Activated B cell treated with CpG ODN at 0.5 μM for 24 hours (primary cell): Measurements from ENCODE around the gene OR51F2. TPM values are rescaled to one million over a fixed set of nuclear protein-coding genes. Genes with fewer than 3 reads are reported as not detected.
"Not testable (repeated sequence)": the region's sequence is repeated elsewhere in the genome, so short reads cannot be mapped to it uniquely, and the experiment has no call there.

Source experiments
- ATAC-seq: fragments of 200-7000 bp; cut with Tn5 transposase; one replicate; pipeline ENCODE4 v1.10.0; 2021; ENCODE audit warnings: low read depth, mild to moderate bottlenecking, moderate library complexity
- CTCF ChIA-PET: fragments of 350-600 bp; sonication (Branson Sonifier 250); formaldehyde crosslinking; loops from one replicate; lab custom pipeline; 2021; ENCODE audit warnings: antibody characterized with exemption; lab: Charles Lee
- POLR2A ChIA-PET: fragments of 350-600 bp; sonication (Branson Sonifier 250); formaldehyde crosslinking; loops from one replicate; lab custom pipeline; 2021; ENCODE audit warnings: antibody characterized with exemption; lab: Charles Lee
- DNase-seq: peaks from one replicate; pipeline ENCODE4 v3.0.0; 2022
- H3K27ac Mint-ChIP-seq: one replicate; pipeline ENCODE4 v1.8.0; 2020; ENCODE audit warnings: mixed read lengths
- H3K27me3 Mint-ChIP-seq: one replicate; pipeline ENCODE4 v1.8.0; 2021; ENCODE audit warnings: mixed read lengths
- H3K36me3 Mint-ChIP-seq: one replicate; pipeline ENCODE4 v1.8.0; 2021; ENCODE audit warnings: low read depth, mixed read lengths
- H3K4me1 Mint-ChIP-seq: one replicate; pipeline ENCODE4 v1.8.0; 2021; ENCODE audit warnings: mixed read lengths
- H3K4me3 Mint-ChIP-seq: one replicate; pipeline ENCODE4 v1.8.0; 2020; ENCODE audit warnings: mild to moderate bottlenecking, mixed read lengths
- H3K9me3 Mint-ChIP-seq: one replicate; pipeline ENCODE4 v1.8.0; 2020; ENCODE audit warnings: mixed read lengths
- intact Hi-C: fragments of 100-400 bp; cut with micrococcal nuclease; formaldehyde crosslinking; loops from one replicate; pipeline ENCODE4 v1.15.1; 2024
- total RNA-seq: library from RNA; stranded (reverse); gene quantifications from 2 replicates; pipeline ENCODE4 v1.2.3, GENCODE V29; 2022
- TF ChIP-seq, protein P1 (sequence below): fragments of 200-600 bp; IDR thresholded peaks from one replicate; pipeline ENCODE4 v1.8.0; 2022; ENCODE audit warnings: antibody characterized with exemption, mild to moderate bottlenecking

OR51F2 gene, protein sequence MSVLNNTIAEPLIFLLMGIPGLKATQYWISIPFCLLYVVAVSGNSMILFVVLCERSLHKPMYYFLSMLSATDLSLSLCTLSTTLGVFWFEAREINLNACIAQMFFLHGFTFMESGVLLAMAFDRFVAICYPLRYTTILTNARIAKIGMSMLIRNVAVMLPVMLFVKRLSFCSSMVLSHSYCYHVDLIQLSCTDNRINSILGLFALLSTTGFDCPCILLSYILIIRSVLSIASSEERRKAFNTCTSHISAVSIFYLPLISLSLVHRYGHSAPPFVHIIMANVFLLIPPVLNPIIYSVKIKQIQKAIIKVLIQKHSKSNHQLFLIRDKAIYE
- not detected in 2 replicates for total RNA-seq

DNA sequence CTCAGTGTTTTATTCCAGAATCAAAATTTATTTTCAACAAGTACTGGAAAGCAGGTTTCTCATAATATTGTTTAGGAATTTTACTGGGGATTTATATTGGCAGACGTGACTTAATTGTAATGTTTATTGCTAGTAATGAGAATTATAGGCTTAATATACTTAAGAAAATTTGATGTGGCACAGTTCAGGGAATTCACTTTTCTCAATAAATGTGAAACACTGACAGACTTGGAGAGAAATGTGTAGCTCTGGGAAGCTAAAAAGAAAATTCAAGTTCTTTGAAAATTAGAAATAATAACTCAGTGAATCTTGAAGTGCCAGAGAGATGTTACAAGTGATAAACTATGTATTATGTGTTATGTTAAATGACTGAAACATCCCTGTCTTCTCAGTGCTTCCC, at the start of gene OR51F2:
Gene OR51F2 (plus strand): TSS at position 301 of the 400 bp plus-strand sequence. CDS start 101 bp downstream, outside the sequence.
- Mint-ChIP-seq H3K36me3 (no peaks in the 10 kb centered on the region), H3K9me3 (no peaks in the 10 kb centered on the region), H3K4me1 (no peaks in the 10 kb centered on the region), H3K4me3 (no peak within 1 kb of the TSS), H3K27ac (no peak within 1 kb of the TSS), H3K27me3 (no peaks in the 10 kb centered on the region)
- no peak for ATAC-seq
- TF ChIP-seq, protein P1, sequence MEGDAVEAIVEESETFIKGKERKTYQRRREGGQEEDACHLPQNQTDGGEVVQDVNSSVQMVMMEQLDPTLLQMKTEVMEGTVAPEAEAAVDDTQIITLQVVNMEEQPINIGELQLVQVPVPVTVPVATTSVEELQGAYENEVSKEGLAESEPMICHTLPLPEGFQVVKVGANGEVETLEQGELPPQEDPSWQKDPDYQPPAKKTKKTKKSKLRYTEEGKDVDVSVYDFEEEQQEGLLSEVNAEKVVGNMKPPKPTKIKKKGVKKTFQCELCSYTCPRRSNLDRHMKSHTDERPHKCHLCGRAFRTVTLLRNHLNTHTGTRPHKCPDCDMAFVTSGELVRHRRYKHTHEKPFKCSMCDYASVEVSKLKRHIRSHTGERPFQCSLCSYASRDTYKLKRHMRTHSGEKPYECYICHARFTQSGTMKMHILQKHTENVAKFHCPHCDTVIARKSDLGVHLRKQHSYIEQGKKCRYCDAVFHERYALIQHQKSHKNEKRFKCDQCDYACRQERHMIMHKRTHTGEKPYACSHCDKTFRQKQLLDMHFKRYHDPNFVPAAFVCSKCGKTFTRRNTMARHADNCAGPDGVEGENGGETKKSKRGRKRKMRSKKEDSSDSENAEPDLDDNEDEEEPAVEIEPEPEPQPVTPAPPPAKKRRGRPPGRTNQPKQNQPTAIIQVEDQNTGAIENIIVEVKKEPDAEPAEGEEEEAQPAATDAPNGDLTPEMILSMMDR, result no peak
- ChIA-PET CTCF (no interaction called here), POLR2A (no interaction called here)
- no peak for DNase-seq
- intact Hi-C loops, result no loop called here

DNA sequence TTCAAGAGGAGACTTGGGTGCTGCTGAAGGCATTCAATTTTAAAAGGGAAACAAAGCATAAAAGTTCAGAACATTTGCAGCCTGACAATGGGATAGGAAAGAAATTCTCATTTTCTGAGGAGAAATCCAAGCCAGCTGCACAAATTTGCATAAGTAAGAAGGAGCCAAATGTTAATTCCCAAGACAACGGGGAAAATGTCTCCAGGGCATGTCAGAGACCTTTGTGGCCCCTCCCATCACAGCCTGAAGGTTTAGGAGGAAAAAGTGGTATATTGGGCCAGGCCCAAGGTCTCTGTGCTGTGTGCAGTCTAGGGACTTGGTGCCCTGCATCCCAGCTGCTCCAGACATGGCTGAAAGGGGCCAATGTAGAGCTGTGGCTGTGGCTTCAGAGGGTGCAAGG, 38.7 kb upstream of the OR51F2 start:
- intact Hi-C loops, result no loop called here
- Mint-ChIP-seq H3K27me3 (no peaks in the 10 kb centered on the region), H3K27ac (no peak overlapping the region), H3K36me3 (no peaks in the 10 kb centered on the region), H3K4me1 (no peaks in the 10 kb centered on the region), H3K4me3 (no peak overlapping the region), H3K9me3 (no peaks in the 10 kb centered on the region)
- TF ChIP-seq, protein P1, result no peak
- CTCF ChIA-PET, result no interaction called here
- no peak for ATAC-seq
- no peak for DNase-seq
- POLR2A ChIA-PET, result no interaction called here

DNA sequence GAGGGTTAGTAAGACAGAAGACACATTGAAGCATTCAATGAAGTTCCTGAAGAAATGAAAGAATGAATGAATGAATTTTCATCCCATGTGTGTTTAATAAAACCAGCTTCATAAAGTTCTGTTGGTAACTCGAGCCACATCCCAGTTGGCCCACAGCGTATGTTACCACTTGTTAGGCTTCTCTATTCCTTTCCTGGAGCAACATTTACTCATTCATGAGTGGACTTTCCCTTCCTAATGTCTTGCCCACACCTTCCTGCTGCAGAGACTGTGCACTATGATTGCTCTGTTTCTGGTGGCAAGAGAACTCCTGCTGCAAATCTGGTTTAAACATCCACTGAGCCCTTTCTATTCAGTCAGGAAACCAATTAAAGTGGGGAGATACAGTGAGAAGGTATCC, 23.9 kb upstream of the OR51F2 start:
- POLR2A ChIA-PET, result no interaction called here
- intact Hi-C loops, result no loop called here
- Mint-ChIP-seq H3K27ac (no peak overlapping the region), H3K9me3 (peaks cover 2% of the 10 kb centered on the region), H3K36me3 (no peaks in the 10 kb centered on the region), H3K4me1 (no peaks in the 10 kb centered on the region), H3K4me3 (no peak overlapping the region), H3K27me3 (no peaks in the 10 kb centered on the region)
- ATAC-seq (no peak), DNase-seq (no peak)
- TF ChIP-seq, protein P1, result no peak
- CTCF ChIA-PET, result no interaction called here

DNA sequence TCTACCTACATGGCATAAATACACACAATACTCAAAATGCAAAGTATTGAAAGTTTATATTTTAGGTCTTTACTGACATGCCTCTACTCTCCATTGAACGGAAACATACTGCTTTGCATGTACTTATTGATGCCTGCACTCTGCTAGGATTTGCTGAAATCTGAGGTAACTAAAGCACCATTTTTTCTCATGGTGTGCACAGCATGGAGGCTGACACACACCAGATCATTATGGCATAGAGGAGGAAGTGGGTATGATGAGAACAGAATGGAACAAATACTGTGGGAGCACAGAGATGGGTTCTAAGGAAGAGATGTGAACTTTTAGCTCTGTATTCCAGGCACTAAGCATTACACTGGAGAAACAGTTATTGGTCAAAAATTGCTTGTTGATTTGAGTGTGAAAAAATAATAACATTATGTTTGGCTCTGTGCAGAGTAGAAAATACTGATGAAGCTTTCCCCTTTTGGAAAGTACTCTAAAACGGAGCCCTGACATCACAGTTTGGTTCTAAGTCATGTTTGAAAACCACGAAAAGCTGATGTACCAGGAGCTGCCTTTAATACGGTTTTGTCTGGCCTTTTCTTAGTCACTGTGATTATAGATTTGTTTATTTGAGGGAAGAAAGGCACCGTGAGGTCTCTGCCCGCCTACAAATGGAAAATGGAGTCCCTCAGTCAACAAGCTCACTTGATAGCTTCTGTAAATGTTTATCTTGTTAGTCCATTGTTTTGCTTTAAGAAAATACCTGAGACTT, 22.5 kb upstream of the OR51F2 start:
- intact Hi-C loops, result no loop called here
- DNase-seq (no peak), ATAC-seq (no peak)
- CTCF ChIA-PET, result no interaction called here
- POLR2A ChIA-PET, result no interaction called here
- Mint-ChIP-seq H3K27ac (no peak overlapping the region), H3K4me1 (no peaks in the 10 kb centered on the region), H3K9me3 (peaks cover 2% of the 10 kb centered on the region), H3K36me3 (no peaks in the 10 kb centered on the region), H3K27me3 (no peaks in the 10 kb centered on the region), H3K4me3 (no peak overlapping the region)
- TF ChIP-seq, protein P1, result no peak

DNA sequence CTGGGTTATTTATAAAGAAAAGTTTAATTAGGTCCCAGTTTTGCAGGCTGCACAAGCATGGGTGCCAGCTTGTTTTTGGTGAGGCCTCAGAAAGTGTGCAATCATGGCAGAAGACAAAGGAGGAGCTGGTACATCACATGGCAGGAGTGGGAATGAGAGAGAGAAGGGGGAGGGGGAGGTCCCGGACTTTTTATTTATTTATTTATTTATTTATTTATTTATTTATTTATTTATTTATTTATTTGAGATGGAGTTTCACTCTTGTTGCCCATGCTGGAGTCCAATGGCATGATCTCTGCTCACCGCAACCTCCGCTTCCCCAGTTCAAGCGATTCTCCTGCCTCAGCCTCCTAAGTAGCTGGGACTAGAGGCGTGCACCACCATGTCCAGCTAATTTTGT, 19.8 kb upstream of the OR51F2 start:
- DNase-seq, ATAC-seq, H3K4me1 Mint-ChIP-seq, CTCF ChIA-PET, H3K27me3 Mint-ChIP-seq, H3K36me3 Mint-ChIP-seq, H3K27ac Mint-ChIP-seq, POLR2A ChIA-PET, H3K4me3 Mint-ChIP-seq, intact Hi-C loops, H3K9me3 Mint-ChIP-seq: not testable (repeated sequence)
